ENCODE results near the gene NFKBIE. TPM values are rescaled to one million over a fixed set of nuclear protein-coding genes. Genes with fewer than 3 reads are reported as not detected.

The NFKBIE gene
- total and polyA plus RNA-seq, 2 of the 13 experiments (the other 11 are each of a cell fraction or from before 2014, with no cell fraction given): 6.7 to 14.5 TPM

GRCh38 chr6:44238687-44239350 is 26.5 kb downstream of the NFKBIE start:
- no peak for TF ChIP-seq KLF13 (CRISPR knock-in tag; IDR thresholded peaks at IDR 0.05)
- 0 out of 2 replicates have a peak, but pooled peaks have one; percentile 23 for TF ChIP-seq BRF2 (CRISPR knock-in tag; IDR thresholded peaks at IDR 0.05)
- no peak for TF ChIP-seq CEBPG (CRISPR knock-in tag; IDR thresholded peaks at IDR 0.05)
- ATAC-seq (no peak), DNase-seq (ENCODE audit: low spot score) (no peak), FAIRE-seq (no peak)
- Histone ChIP-seq H3K4me1 (ENCODE audit: insufficient read depth, low read length) (peaks cover 73% of the 10 kb centered on the region), H3K27me3 (ENCODE audit: control insufficient read depth in 1 of 2, insufficient read depth in 2 of 2, low read length in 2 of 2) (no peaks in the 10 kb centered on the region), H4K20me1 (ENCODE audit: insufficient read depth, low read length) (no peaks in the 10 kb centered on the region), H3K9me3 (ENCODE audit: low read length) (no peaks in the 10 kb centered on the region), H3K4me3 (replicated peaks in 1 of 3; ENCODE audit: insufficient read depth in 1 of 3, low read depth in 2 of 3, low read length in 3 of 3) (no peak overlapping the region), H3K4me2 (ENCODE audit: low read depth, low read length) (peak overlapping the region; percentile 90; the same call in 1 of the 2 replicates), H2AFZ (ENCODE audit: low read length) (no peak overlapping the region), H3K9ac (ENCODE audit: insufficient read depth, low read depth, low read length) (no peak overlapping the region), H3K27ac (ENCODE audit: extremely low read length, insufficient read depth, low read length) (no peak overlapping the region), H3K79me2 (ENCODE audit: insufficient read depth, low read length) (no peaks in the 10 kb centered on the region), H3K36me3 (replicated peaks in 1 of 2; ENCODE audit: control insufficient read depth in 1 of 2, insufficient read depth in 2 of 2, low read length in 2 of 2) (no peaks in the 10 kb centered on the region; a peak in 1 of 5 replicates)
- in situ Hi-C loops (cut with HindIII; ENCODE audit: extremely low pct_ligation_motif_present, low pct_unique_long_range_greater_than_20kb): loop anchor here (5.0 kb wide), 1 partner anchor 137 kb away; no protein-coding TSS in a partner anchor
- WGBS (ENCODE audit: low lambda C conversion rate): 60% methylated on average over 7 of the region's 7 CpGs
- CTCF ChIA-PET (ENCODE audit: low intra/inter-chr PET ratio, low total read pairs): interaction anchor here (0.9 to 5.3 kb wide), 3 partner anchors 17 to 143 kb away, joined by 4 to 36 read pairs (median 12); no protein-coding TSS in a partner anchor
- no TSS peak for BruUV-seq (replicated peaks)
- POLR2A ChIA-PET: no interaction called here
- intact Hi-C loops (cut with micrococcal nuclease; ENCODE audit: unreplicated experiment): loop anchor here (5.0 kb wide), 1 partner anchor 127 kb away; no protein-coding TSS in a partner anchor

GRCh38 chr6:44237813-44238433 is 27.4 kb downstream of the NFKBIE start:
- no peaks in the 10 kb centered on the region for H3K9me3 ChIP-seq (ENCODE audit: low read length)
- peaks cover 69% of the 10 kb centered on the region for H3K4me1 ChIP-seq (ENCODE audit: insufficient read depth, low read length)
- POLR2A ChIA-PET: interaction anchor here (0.8 to 3.1 kb wide), 14 partner anchors 9 to 143 kb away, joined by 3 to 62 read pairs (median 5); partner anchors contain the start of genes HSP90AB1, MYMX and SLC29A1
- ATAC-seq: peak; percentile 82
- H4K20me1 ChIP-seq (ENCODE audit: insufficient read depth, low read length): no peaks in the 10 kb centered on the region
- H3K36me3 ChIP-seq (replicated peaks in 1 of 2; ENCODE audit: control insufficient read depth in 1 of 2, insufficient read depth in 2 of 2, low read length in 2 of 2): peaks cover 0 to 6% of the 10 kb centered on the region in 2 experiments; a peak in 3 of 5 replicates
- H3K9ac ChIP-seq (ENCODE audit: insufficient read depth, low read depth, low read length): peak overlapping the region; percentile 63
- no peak for FAIRE-seq
- TSS peak; percentile 61 for BruUV-seq (replicated peaks)
- H3K4me3 ChIP-seq (replicated peaks in 1 of 3; ENCODE audit: insufficient read depth in 1 of 3, low read depth in 2 of 3, low read length in 3 of 3): peak overlapping the region; percentile 53 to 78 (median 60); a peak in 5 of 6 replicates
- 1% methylated on average over 42 of the region's 42 CpGs for WGBS (ENCODE audit: low lambda C conversion rate)
- DNase-seq (ENCODE audit: low spot score): peak; percentile 51
- intact Hi-C loops (cut with micrococcal nuclease; ENCODE audit: unreplicated experiment) (loop anchor here (5.0 kb wide), 1 partner anchor 126 kb away; no protein-coding TSS in a partner anchor), in situ Hi-C loops (cut with HindIII; ENCODE audit: extremely low pct_ligation_motif_present, low pct_unique_long_range_greater_than_20kb) (loop anchor here (5.0 kb wide), 1 partner anchor 136 kb away; no protein-coding TSS in a partner anchor)
- H2AFZ ChIP-seq (ENCODE audit: low read length): no peak overlapping the region
- CTCF ChIA-PET (ENCODE audit: low intra/inter-chr PET ratio, low total read pairs): interaction anchor here (0.9 to 5.3 kb wide), 4 partner anchors 16 to 142 kb away, joined by 3 to 36 read pairs (median 8); no protein-coding TSS in a partner anchor
- no peaks in the 10 kb centered on the region for H3K27me3 ChIP-seq (ENCODE audit: control insufficient read depth in 1 of 2, insufficient read depth in 2 of 2, low read length in 2 of 2)
- H3K79me2 ChIP-seq (ENCODE audit: insufficient read depth, low read length): no peaks in the 10 kb centered on the region
- peak overlapping the region; percentile 57 for H3K27ac ChIP-seq (ENCODE audit: extremely low read length, insufficient read depth, low read length)
- peak overlapping the region; percentile 90 for H3K4me2 ChIP-seq (ENCODE audit: low read depth, low read length)
- TF ChIP-seq ZSCAN21 (CRISPR knock-in tag; IDR thresholded peaks at IDR 0.05; ENCODE audit: borderline replicate concordance): peak; percentile 77
- 0 out of 2 replicates have a peak, but pooled peaks have one; percentile 37 for TF ChIP-seq ZBTB34 (CRISPR knock-in tag; IDR thresholded peaks at IDR 0.05)
- no peak for TF ChIP-seq ZNF101 (CRISPR knock-in tag; IDR thresholded peaks at IDR 0.05; ENCODE audit: borderline replicate concordance, low read depth)
- TF ChIP-seq ZBTB10 (CRISPR knock-in tag; IDR thresholded peaks at IDR 0.05; ENCODE audit: borderline replicate concordance): no peak
- peak; percentile 54; the same call in 1 of the 2 replicates for TF ChIP-seq ESRRA (CRISPR knock-in tag; IDR thresholded peaks at IDR 0.05; ENCODE audit: low read depth)
- 0 out of 2 replicates have a peak, but pooled peaks have one; percentile 35 for TF ChIP-seq CHCHD3 (CRISPR knock-in tag; IDR thresholded peaks at IDR 0.05)

Measured in HepG2 (cell line).